ENCODE measurements around the gene NUP85. TPM values are rescaled to one million over a fixed set of nuclear protein-coding genes. Genes with fewer than 3 reads are reported as not detected.

Gene NUP85
- total and polyA plus RNA-seq, 2 donors (not counting 3 experiments of a cell fraction or from before 2014, with no cell fraction given) = 105 to 120 TPM

- H3K27me3 ChIP-seq (ENCODE audit: control insufficient read depth in 2 of 2, insufficient read depth in 2 of 2, low read length in 2 of 2) = no peaks in the 10 kb centered on the region
- intact Hi-C loops (cut with micrococcal nuclease) (loop anchor here (2.0 to 5.0 kb wide), 3 partner anchors 51 to 134 kb away; partner anchors contain the start of genes ARMC7, ATP5PD, KCTD2 and NT5C), dilution Hi-C loops (cut with MboI; ENCODE audit: extremely low pct_ligation_motif_present, low sequenced_read_pairs) (no loop called here)
- H3K36me3 ChIP-seq (ENCODE audit: control insufficient read depth in 2 of 2, extremely low read depth in 1 of 2, insufficient read depth in 2 of 2, low read length in 2 of 2) = peaks cover 5 to 6% of the 10 kb centered on the region in 2 experiments
- H3K27ac ChIP-seq (ENCODE audit: insufficient read depth, low read depth, low read length) = peak overlapping the region; percentile 85
- CTCF ChIA-PET = interaction anchor here (1.4 to 3.0 kb wide), 5 partner anchors 7 to 68 kb away, joined by 3 to 14 read pairs (median 10); no protein-coding TSS in a partner anchor
- H3K4me1 ChIP-seq (ENCODE audit: control insufficient read depth, extremely low read depth, insufficient read depth, low read length) = peaks cover 10% of the 10 kb centered on the region
- no peaks in the 10 kb centered on the region for H3K9me1 ChIP-seq (replicated peaks; ENCODE audit: control insufficient read depth, extremely low read depth, insufficient read depth, low read length)
- H4K20me1 ChIP-seq (replicated peaks; ENCODE audit: control insufficient read depth, extremely low read depth, insufficient read depth, low read length) = peaks cover 5% of the 10 kb centered on the region
- peak overlapping the region; percentile 99 for H3K4me2 ChIP-seq (ENCODE audit: insufficient read depth, low read length)
- no TSS peak for BruUV-seq (replicated peaks)
- no peak overlapping the region for H2AFZ ChIP-seq (ENCODE audit: low read depth, low read length)
- H3K9ac ChIP-seq (replicated peaks; ENCODE audit: extremely low read depth, insufficient read depth, low read length) = peak overlapping the region; percentile 96
- TF ChIP-seq POLR2AphosphoS5 (IDR thresholded peaks at IDR 0.05; ENCODE audit: insufficient read depth, low read depth, low read length) = no peak
- TF ChIP-seq MAX (IDR thresholded peaks at IDR 0.05; ENCODE audit: insufficient read depth, insufficient read length) = no peak
- TF ChIP-seq JUN (IDR thresholded peaks at IDR 0.05; ENCODE audit: borderline replicate concordance, insufficient read depth, insufficient read length, low read depth) = no peak
- no peak for TF ChIP-seq FOS (IDR thresholded peaks at IDR 0.05; ENCODE audit: borderline replicate concordance, insufficient read depth, low read length)
- TF ChIP-seq MYC (IDR thresholded peaks at IDR 0.05; ENCODE audit: low read depth, low read length) = no peak
- TF ChIP-seq EZH2 (IDR thresholded peaks at IDR 0.05; ENCODE audit: borderline replicate concordance, low read depth, low read length, severe bottlenecking) = no peak
- TF ChIP-seq CTCF (IDR thresholded peaks at IDR 0.05; ENCODE audit: extremely low read depth in 1 of 2, insufficient read depth in 1 of 2, low read depth in 1 of 2, low read length in 2 of 2) = no peak
- TF ChIP-seq GATA2 (IDR thresholded peaks at IDR 0.05; ENCODE audit: insufficient read depth, insufficient read length, low read depth, low read length) = no peak
- TF ChIP-seq POLR2A (IDR thresholded peaks at IDR 0.05; ENCODE audit: low read depth, low read length) = no peak
- FAIRE-seq (peak; percentile 38), DNase-seq (ENCODE audit: low read depth, low spot score) (peak; percentile 38)
- no peaks in the 10 kb centered on the region for H3K9me3 ChIP-seq (replicated peaks; ENCODE audit: control insufficient read depth, insufficient read depth, low read length)
- POLR2A ChIA-PET = no interaction called here
- H3K79me2 ChIP-seq (ENCODE audit: control insufficient read depth, insufficient read depth, low read length) = peaks cover 53% of the 10 kb centered on the region
- peak overlapping the region; percentile 69 to 95 (median 88) for H3K4me3 ChIP-seq (replicated peaks in 1 of 3; ENCODE audit: insufficient read depth in 1 of 3, low read depth in 1 of 3, low read length in 3 of 3)
Observed at GRCh38 chr17:75181608-75182318, 23.7 kb upstream of the NUP85 start.
